GM21717 (cell line): ENCODE data around the gene TBC1D17.
"Not testable (repeated sequence)": the region's sequence is repeated elsewhere in the genome, so short reads cannot be mapped to it uniquely, and the experiment has no call there.

Experiments
- ATAC-seq: cut with Tn5 transposase; IDR thresholded peaks from one replicate; pipeline ENCODE4 v1.9.1; 2021; ENCODE audit warnings: mild to moderate bottlenecking, moderate library complexity; ENCODE audit not compliant: unreplicated experiment

TBC1D17 gene

DNA sequence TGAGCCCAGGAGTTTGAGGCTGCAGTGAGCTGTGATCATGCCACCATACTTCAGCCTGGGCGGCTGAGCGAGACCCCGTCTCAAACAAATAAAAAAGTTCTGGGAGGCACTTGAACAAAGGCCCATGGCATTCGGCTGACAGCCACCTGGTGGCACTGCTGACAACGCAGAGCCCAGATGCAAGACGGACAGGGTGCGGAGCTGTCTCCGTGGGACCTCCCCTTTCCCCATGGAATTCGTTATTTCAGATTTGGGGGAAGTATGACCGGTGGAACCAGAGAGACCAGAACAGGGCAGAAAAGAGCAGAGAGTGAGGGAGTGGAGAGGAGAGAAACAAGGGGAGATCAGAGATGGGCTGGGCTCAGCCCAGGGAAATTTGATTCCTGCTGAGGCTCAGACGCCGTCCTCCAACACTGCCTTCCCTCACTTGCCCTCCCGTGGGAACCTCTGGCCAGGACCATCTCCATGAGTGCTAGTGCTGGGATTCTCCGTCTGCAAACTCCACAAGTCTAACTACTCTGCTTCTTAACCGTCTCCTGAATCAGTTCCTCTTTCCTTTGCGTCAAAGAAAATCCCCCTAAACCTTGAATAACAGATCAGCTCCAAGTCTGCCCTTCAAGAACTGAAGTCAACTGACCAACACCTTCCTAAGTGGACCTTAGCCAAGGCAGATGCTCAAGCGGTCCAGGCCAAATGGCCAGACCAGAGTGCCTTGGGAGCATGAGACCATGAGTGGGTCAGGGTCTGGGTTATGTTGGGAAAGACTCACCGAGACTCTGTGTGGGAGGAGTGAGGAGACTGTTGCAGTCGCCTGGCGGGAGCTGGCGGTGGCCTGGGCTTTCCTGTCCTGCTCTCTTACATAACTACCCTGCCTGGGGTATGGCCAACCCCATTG lies 39.6 kb downstream of the TBC1D17 start:
- no peak for ATAC-seq

DNA sequence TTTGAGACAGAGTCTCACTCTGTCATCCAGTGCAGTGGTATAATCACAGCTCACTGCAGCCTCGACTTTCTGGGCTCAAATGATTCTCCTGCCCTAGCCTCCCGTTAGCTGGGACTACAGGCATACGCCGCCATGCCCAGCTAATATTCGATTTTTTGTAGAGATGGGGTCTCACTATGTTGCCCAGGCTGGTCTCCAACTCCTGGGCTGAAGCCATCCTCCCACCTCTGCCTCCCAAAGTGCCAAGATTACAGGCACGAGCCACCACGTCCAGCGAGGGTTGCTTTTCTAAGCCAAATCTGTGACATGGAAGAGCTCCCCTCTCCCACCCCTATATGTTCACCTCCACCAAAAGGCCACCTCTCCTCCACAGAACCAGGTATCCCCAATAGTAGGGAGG lies 40.6 kb downstream of the TBC1D17 start:
- ATAC-seq, result no peak

GRCh38 chr19:49920624-49921363 lies 43.3 kb downstream of the TBC1D17 start:
- ATAC-seq, result no peak

- no peak for ATAC-seq
Measured at GRCh38 chr19:49921871-49922795, 44.6 kb downstream of the TBC1D17 start.

GRCh38 chr19:49923055-49924003 lies 45.8 kb downstream of the TBC1D17 start:
- ATAC-seq, result no peak

DNA sequence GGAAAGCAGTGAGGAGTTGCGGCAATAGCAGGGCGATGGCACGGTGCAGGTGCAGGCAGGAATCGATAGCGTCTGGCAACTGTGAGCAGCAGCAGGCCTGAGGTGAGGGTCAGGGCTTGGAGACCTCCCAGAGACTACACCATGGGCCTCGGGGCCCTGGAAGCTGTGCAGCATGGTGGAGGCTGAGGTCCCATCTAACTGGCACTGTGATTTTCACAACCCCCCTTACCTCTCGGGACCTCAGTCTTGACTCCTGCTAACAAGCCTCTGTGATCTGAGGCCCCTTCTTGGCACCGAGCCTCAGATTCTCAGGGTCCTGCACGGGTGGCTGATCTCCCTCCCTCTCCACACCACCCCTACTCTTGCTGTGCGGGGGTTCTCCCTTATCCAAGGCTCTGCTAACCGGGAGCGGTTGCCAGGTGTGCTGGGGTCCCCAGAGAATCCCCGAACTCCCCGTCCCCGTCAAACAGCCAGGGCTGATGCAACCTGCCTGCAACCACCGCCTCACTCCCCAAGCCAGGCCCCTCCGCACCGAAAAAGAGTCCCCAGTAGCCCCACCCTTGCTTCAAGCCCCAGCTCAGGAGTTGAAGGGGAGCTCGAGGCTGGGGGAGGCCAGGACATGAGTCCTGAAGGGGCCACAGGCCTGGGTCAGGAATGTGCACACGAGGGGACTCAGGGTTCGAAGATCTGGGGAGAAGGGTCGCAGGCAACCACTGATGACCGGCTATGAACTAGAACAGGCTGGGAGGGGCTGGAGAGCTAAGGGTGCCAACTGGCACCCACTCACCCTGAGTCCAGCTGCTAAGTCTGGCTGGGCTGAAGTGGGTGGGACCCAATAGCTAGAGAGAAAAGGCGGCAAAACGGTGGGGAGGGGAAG lies 46.7 kb downstream of the TBC1D17 start:
- ATAC-seq, result no peak

DNA sequence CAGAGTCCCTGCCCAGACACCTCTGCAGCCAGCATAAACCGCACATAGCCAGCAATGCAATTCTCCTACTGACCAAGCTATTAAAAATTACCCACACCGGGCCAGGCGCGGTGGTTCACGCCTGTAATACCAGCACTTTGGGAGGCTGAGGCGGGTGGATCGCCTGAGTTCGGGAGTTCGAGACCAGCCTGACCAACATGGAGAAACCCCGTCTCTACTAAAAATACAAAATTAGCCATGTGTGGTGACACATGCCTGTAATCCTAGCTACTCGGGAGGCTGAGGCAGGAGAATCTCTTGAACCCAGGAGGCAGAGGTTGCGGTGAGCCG lies 47.3 kb downstream of the TBC1D17 start:
- not testable (repeated sequence) for ATAC-seq

- no peak for ATAC-seq
Measured at GRCh38 chr19:49925486-49925885, 48.0 kb downstream of the TBC1D17 start.

- ATAC-seq, result no peak
Measured at GRCh38 chr19:49926515-49926914, 49.0 kb downstream of the TBC1D17 start.

DNA sequence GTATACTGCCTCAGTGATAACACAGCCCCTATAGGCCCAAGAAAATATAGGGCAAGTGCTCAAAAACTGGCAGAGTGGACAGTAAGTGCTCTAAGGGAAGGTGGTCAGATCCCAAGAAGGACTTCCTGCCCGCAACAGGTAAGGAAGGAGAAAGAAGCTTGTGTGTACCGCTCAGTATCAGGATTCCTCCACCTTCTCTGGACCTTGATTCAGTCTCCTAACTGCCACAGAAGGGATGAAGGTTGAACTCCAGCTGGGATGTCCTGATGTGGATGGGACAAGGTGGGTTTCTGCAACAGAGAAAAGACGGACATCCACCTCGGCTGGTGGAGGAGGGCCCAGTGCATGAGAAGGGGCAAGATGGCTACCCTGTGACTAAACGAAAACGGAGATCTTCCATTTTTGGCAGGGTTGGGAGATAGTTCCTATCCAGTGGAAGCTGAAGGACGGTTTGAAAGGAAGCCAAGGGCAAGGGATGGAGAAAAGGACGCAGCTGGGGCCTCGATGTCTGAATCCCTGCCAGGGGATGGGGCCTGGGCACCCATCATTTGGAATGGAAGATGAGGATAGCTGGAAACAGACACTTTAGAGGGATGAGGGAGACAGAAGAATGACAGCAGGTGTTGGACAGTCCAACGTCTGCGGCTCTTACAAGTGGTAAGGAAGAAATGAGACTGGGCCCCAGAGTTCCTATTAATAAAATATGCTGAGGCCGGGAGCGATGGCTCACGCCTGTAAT lies 50.2 kb downstream of the TBC1D17 start:
- no peak for ATAC-seq

DNA sequence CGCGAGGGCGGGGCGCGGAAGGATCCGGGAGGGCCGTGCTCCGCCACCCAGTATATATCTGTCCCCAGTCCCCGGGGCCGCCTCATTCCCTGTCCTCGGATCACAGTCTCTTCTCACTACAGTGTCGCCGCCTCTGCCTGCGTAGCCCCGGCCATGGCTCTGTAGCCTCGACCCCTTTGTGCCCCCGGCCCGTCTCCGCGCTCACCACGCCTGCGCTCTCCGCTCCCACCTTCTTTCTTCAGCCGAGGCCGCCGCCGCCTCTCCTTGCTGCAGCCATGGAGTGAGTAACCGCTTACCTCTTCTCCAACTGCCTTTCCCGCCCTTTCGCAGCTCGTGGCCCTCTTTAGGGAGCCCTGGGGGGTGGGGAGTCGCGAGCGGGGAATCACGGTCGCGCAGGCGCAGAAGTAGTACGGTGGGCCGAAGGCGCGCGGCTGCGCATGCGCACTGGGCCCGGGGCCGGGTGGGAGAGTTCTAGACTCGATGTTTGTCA lies 51.7 kb downstream of the TBC1D17 start, which contains the start of the genes ATF5 and NUP62:
Gene ATF5 (plus strand): TSS at position 85 of the 490 bp plus-strand sequence. CDS start 1,646 bp downstream, outside the sequence.
Gene NUP62 (minus strand): TSS at position 384 of the 490 bp plus-strand sequence. CDS start 19,697 bp downstream, outside the sequence.
- peak; percentile 38 for ATAC-seq

DNA sequence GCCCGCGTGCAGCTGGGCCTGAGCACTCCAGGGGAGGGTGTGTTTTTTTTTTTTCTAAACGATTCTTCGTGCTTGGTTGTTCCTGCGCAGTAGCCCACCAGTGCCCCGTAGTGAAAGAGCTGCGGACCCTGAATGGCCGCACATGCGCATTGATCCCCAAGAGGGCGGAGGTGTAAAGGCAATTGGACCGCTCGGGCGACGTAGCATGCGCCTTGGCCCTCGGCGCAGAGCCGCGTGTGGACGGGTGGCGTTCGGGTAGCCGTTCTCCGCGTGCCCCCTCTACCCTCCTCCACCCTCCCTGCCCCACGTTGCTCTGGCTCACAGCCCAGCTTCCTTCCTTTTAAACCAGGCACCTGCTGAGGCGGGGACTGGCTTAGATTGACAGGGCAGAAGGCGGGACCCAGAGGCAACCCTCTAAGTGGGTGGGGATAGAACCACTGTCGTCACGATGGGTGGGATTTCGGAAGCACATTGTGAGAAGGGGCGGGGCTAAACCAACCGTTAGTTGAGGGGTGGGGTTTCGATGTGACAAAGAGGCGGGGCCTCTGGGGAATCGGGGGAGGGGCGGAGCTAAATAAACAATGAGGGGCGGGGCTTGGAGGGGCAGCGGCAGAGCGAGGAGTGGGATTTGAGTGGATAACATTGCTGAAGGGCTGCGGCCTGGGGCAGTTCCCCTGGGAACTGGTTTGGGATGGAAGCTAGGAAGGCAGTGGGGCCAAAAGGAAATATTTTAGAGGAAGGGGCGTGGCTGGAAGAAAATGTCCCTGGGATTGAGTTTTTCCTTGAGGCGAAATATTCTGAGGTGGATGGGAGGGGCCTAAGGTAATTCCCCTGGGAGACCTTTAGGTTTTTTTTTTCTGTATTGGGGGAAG lies 52.3 kb downstream of the TBC1D17 start:
- peak; percentile 45 for ATAC-seq

DNA sequence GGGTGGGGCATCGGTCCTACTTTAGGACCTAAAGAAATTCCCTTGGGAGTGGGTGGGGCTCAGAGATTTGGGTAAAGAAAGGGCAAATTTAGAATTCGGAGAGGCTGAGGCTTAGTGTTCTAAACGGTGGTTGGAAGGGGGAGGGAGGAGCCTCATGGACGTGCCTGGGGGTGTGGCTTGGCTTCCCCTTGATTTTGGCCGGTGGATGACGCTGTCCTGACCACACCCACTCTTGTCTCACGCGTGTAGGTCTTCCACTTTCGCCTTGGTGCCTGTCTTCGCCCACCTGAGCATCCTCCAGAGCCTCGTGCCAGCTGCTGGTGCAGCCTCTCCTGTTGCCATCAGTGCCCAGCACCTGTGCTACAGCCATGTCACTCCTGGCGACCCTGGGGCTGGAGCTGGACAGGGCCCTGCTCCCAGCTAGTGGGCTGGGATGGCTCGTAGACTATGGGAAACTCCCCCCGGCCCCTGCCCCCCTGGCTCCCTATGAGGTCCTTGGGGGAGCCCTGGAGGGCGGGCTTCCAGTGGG lies 53.0 kb downstream of the TBC1D17 start:
- no peak for ATAC-seq

DNA sequence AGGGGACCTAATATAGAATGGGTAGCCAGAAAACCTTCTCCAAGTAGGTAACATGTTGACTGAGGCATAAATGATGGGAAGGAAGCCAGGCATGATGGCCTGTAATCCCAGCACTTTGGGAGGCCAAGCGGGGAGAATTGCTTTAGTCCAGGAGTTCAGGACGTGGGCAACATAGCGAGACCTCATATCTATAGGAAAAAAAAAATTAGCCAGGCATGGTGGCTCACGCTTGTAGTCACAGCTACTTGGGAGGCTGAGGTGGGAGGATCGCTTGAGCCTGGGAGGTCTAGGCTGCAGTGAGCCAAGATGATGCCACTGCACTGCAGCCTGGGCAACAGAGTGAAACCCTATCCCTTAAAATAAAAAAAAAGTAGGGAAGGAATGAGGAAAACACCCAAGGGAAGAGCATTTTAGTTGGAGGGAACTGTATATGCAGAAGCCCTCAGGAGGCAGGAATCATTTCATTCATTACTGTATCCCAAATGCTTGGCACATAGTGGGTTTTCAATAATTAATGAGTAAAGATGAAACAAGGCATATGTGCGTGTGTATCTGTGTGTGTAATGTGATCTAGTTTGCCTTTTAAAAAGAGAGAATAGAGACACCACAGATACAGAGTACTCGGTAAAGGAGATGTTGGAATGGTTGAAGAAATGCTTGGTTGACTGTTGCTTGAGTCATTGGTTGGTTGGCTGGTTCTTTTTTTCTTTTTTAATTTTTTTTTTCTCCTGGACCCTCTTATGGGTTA lies 54.0 kb downstream of the TBC1D17 start:
- no peak for ATAC-seq

GRCh38 chr19:49932041-49932451 lies 54.5 kb downstream of the TBC1D17 start:
- ATAC-seq, result no peak

DNA sequence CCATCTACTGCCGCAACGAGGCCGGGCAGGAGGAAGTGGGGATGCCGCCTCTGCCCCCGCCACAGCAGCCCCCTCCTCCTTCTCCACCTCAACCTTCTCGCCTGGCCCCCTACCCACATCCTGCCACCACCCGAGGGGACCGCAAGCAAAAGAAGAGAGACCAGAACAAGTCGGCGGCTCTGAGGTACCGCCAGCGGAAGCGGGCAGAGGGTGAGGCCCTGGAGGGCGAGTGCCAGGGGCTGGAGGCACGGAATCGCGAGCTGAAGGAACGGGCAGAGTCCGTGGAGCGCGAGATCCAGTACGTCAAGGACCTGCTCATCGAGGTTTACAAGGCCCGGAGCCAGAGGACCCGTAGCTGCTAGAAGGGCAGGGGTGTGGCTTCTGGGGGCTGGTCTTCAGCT lies 55.2 kb downstream of the TBC1D17 start:
- no peak for ATAC-seq
